Measurements from ENCODE around the gene ADRA2A.

Gene ADRA2A

DNA sequence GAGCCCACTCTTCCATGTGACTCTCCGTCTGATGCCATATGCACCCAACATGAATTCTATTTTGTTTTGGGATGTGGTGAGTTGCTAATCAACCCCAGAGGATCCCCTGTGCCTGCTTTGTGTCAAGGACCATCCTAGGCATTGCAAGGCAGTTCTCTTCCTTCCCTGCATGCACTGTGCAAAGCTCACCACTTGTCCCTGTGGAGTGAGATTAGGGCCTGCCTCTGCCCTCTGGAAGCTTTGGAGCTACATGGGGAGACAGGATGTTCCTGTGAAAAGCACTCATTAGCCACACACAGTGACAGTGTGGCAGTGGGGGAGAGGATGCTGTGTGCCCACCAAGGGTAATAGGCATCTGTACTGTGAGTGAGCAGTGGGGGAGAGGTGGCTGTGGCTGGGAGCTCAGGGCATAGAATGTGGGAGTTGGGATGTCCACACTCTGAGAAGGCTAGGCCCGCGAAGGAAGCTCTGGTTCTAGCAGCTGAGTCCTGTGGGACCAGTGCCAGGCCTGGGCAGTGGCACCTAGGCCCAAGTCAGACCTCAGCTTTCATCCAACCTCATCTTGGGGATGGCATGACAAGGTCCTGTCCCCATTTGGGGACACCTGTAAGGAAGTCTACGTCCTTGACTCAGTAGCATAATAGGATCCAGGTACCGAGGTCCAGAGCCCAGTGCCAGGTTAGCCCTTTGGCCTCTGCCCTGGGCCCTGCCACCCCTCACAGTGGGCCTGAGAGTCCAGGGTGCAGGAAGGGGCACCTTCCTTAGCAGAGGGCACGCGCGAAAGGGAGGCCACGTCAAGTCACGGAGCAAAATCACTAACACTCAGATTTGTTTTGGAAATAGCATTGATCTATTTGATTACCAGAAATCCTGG lies 6.6 kb downstream of the ADRA2A start:
- no peak for DNase-seq (ENCODE audit: low spot score)

DNA sequence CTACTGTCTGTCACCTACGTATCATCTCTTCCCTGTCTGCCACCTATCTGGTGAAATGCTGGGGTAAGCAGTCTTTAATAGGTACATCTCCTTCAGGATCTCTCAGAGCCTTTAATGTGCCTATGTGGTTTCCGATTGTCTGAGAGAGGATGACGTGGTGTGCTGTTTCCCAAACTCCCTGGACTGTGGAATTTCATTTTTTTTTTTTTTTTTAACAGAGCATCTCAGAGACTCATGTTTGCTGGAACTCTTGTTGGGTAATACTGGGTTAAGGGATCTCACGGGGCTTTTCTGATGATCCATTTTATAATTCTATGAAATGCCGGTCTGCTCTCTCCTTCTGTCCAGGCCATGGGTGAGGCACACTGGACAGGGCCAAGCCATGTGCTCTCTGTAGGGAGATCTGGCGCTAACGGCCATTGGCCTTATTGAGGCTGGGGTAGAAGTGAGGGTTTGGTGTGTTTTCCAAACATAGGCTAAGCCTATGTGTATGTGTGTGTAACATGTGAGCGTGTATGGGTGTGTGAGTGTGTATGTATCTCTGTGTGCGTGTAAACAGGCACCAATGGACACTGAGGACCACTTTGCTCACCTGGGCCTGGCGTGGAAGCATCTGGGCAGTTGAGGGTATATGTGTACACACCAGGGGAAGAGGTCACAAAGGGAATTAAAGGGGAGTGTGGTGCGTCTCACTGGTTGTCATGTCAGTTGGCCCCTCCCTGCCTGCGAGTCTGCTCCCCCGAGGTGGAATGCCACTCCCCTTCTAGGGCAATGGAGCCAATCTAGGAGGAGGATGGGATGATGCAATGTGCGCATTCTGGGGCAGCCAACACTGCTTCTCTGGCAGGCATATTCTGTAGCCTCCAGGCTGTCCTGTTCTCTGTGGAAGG lies 7.8 kb downstream of the ADRA2A start:
- no peak for DNase-seq (ENCODE audit: low spot score)

DNA sequence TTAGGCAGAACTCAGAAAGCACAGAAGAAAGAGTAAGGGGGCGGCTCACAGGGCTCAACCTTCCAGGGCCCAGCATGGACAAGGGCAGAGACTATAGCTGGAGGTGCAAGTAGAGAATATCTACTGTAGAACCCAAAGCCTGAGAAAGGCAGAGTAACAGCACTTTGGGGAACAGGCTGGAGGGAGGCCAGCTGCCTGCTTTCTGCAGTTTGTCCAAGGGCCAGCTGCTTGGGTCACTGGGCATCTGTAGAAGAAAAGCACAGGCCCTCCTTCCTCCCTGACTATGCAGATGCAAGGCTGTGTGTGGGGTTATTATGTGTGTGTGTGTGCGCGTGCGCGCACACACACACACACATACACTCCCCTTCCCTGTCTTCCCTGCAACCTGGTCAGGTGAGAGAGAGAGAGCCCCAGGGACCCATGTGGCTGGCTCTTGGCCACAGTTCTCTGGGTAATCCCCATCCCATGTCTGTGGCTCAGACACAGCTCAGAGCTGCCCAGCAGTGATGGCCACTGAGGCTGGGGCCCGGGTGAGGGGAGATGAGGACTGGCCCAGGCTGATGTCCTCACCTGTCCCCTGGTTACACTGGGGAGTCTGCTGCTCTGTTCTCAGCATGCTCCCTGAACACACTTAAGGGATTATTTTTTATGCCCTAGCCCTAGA lies 9.0 kb downstream of the ADRA2A start:
- no peak for DNase-seq (ENCODE audit: low spot score)

DNA sequence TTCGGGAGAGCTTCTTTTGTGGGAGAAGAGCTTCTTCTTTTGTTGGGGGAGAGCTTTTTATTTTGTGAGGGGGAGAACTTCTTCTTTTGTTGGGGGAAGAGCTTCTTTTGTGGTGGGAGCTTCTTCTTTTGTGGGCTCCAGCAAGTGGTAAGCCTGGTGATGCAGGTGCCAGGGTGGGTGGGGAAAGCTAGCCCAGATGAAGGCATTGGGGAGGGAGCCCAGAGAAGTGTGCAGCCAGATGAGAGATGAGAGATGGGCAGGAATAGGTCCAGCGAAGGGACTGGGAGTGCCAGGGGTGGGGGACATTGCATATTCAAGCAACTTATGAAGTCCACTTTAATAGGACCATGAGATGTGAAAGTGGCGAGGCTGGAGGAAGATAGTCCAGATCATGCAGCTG lies 9.7 kb downstream of the ADRA2A start:
- DNase-seq (ENCODE audit: low spot score) = no peak

DNA sequence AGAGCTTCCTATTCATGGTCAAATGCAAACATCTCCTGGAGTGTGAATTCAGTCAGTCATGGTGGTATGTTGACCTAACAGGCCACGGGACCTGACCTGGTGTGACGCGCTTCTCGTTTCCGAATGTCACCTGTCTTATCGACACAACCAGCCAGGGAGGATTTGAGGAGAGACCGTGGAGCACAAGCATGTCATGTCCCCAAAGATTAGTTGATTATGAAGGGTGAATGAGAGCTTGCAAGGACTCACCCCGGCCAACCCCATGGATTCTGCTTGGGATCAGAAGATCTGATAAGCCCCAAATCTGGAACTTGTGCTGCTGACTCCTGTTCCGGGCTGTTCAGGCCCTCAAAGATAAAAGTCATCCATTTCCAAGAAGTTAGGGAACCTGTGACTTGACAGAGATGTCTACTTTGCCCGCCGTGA lies 10.5 kb downstream of the ADRA2A start:
- DNase-seq (ENCODE audit: low spot score) = no peak

DNA sequence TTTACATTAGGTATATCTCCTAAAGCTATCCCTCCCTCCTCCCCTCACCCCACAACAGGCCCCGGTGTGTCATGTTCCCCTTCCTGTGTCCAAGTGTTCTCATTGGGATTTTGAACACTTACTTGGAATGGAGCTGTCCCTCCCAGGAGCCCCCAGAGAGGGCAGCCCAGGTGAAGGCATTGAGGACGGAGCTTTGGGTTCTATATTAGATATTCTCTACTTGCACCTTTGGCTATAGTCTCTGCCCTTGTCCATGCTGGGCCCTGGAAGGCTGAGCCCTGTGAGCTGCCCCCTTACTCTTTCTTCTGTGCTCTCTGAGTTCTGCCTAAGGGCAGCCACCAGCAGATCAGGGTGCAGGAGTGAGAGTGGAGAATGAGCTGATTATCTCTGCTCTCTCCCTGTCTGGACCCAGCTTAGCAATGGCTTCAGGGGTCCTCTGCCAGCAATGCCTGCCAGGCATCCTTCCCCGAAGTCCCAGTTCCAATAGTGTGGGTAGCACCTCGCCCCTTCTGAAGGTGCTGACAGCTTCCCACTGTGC lies 11.2 kb downstream of the ADRA2A start:
- DNase-seq (ENCODE audit: low spot score) = no peak

DNA sequence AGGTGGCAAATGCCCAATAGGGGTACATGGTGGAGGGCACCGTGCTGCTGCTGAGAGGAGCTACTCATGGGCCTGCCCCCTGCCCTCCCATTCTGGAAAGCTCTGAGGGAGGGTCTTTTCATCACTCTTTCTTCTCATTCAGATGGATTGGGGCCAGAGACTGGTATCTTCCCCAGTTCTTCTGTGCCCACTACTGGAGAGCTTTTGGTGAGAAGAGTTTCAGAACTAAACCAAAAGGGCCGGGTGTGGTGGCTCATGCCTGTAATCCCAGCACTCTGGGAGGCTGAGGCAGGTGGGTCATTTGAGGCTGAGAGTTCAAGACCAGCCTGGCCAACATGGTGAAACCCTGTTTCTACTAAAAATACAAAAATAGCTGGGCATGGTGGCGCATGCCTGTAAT lies 12.5 kb downstream of the ADRA2A start:
- no peak for DNase-seq (ENCODE audit: low spot score)

DNA sequence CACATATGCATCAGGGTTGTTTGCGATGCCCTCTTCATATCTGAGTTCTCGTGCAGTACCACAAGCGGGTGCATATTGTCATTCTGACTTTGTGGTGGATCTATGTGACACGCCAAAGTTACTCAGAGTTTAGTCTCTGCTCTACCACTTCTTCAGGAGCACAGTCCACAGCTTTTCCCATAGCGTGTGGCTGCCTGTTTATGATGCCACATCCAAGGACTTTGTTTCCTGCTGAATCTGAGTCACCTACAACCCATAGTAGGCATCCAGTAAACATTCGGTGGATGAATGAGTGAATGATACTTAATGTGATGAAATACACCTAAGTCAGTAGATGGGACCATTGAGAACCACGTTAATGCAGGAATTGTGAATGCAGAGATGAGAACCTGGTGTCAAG lies 15.0 kb downstream of the ADRA2A start:
- no peak for DNase-seq (ENCODE audit: low spot score)

DNA sequence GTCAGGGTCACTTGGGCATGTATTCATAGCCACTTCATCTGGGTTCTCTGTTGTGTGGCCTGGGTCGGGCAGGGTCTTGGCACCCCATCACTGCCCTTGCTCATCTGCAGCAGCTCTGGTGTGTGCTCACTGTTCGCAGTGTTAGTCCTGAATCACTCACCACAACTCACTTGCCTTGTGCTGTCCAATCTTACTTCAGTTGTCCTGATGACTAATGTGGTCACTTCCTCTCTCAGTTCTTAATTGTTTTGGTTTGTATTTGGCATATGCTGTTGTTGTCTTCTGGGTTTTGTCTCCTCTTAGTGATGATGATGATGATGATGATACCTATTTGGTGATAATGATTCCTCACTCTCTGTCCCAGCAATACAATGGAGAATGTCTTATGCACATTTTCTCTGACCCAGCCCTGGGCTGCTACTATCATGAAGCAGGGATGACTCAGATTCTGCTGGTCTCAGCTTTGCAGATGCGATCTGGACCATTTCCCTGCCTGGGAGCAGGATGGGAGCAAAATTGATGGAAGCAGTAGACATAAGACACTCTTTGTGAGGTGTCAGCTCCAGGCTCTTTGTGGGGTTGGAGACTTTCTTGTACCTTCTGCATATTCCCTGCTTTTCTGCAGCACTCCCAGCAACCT lies 17.0 kb downstream of the ADRA2A start:
- no peak for DNase-seq (ENCODE audit: low spot score)

DNA sequence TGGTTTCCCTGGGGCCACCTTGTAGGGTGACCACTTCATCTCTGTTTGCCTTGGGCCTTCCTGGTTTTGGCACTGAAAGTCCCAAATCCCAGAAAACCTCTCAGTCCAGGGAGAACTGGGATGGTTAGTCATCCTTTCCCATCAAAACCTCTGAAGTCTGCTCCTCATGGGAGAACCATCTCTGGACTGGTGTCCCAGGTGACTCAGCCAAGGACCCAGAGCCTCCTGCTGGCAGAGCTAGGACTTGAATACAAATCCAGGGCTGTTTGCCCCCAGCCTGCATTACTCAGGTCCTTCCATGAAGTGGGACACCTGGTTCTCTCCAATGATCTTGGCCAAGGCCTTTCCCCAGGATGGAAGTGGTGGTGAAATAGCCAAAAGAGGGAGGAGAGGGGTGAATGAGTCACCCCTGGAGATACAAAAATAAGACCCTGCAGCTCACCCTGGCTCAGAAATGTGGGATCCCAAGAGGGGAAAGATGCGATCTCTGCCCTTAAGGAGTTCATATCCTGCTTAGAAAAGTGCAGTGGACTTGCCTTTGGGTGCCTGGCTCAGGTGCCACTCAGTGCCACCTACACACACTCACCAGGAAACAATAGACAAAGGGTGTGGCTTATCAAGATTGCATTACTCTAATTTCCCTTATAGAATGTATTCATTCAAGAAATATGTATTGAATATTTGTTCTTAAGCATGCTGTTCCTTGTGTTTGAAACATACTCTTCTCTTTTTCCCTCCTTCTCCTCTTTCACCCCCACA lies 22.0 kb downstream of the ADRA2A start:
- no peak for DNase-seq (ENCODE audit: low spot score)

DNA sequence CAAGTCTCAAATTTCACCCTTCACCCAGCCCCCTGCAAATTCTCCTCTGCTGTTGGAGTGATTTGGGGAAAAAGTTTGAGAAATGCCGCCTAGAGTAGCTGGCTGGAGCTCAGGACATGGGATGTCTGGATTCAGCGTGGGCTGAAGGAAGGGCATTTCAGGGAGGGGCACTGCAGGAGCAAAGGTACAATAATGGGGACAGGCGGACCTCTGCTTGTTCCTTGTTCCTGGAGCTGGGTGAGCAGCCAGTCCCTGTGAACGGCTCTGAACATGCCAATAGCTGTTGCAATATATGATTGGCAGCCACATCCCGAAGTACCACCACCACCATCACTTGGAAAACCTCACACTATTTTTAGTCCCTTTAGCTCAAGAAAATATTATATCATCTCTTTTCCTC lies 23.4 kb downstream of the ADRA2A start:
- DNase-seq (ENCODE audit: low spot score) = no peak

DNA sequence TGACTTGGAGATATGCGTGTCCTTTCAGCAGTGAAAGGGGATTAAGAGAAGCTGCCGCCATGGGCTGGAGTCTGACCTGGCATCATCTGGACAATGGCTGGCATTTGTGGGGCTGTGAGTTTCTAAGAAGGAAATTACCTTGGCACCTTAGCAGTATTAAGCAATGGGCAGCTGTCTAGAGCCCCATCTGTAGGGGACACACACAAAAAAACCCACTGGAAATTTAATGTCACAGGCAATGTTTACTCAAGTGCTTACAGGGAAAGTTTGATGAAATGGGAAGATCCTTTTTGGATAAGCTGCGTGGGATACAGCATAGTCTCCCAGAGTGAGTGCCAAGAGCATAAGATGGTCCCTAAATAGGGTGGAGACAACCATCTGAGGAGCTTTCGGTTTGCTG lies 25.0 kb downstream of the ADRA2A start:
- DNase-seq (ENCODE audit: low spot score) = no peak

DNA sequence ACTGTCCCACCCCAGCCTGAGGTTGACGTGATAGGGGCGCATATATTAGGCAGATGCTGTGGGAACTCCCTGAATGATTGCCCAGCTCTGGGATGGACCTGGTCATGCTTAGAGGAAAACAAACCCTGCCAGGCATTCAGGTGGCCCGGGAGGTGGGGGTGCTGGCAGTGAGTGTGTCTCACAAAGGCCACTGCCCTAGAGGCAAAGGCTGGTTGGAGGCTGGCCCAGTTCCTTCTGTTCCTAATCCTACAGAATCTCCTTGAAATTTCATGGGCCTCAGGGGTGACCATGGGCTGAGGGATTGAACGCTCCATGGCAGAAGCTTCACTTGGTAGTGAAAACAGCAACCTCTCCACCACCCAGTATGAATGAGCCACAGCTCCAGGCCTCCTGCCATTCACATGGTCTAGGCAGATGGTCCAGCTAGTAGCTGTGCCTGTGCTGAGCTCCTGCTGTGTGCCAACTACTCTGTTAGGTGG lies 25.6 kb downstream of the ADRA2A start:
- no peak for DNase-seq (ENCODE audit: low spot score)

DNA sequence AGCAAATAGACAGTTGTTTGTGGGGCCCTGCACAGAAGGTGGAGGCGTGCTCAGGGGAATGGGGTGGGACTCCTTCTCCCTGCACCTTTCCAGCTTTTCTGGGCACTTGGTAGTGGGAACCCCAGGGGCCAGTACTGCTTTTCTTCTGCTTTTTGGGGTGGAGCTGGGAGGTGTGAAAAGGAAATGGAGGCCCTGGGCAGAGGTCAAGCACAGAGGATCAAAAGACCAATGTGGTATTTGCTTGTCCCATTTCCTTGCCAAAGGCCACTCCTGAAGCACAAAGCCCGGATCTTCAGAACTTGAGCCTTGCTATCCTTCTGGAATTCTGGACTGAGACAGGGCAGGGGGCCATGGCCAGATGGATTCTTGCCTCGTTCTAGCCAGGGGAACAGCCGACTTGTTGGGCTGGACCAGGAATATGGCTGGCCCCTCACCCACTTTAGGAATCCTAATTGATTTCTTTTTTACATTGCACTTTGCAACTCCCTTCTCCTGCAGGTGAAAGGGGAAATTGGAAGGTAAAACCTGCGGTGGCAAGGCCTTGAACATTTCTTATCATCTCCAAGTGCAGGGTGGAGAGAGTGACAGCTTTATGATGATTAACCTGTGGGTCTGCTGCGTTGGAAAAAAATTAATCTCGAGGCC lies 26.5 kb downstream of the ADRA2A start:
- no peak for DNase-seq (ENCODE audit: low spot score)

DNA sequence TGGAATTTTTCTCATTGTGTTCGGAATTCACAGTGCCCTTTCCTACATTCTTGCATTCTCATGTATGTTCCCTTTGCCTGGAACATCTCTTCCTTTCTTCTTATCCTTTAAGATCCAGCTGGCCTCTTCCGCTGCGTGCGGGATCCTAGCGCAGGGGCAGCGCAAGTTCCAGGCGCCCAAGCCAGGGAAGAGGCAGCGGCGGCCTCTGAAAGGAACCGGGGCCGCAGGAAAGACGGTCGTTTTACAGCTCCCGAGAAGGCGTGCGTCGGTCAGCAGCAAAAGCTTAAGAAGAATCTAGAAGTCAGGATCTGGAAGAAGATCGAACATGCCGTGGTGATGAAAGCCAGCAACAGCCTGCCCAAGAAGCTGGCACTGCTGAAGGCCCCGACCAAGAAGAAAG lies 28.0 kb downstream of the ADRA2A start:
- no peak for DNase-seq (ENCODE audit: low spot score)

DNA sequence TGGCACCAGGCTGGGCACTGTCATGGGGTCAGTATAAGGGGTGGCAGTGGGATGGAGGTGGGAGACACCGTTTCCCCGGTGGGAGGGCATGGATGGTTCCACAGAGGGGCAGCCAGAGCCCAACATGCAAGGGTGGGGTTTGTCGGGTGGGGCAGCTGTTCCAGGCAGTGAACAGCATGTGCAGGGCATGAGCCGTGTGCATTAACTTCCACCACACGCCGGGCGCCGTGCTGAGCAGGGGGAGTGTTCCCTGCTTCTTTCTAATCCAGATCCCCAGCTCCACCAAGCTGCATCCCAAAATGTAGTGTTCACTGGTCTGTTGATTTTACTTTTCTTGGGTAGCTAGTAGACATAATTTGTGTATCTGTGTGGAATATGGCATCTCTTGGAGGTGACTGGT lies 29.3 kb downstream of the ADRA2A start:
- no peak for DNase-seq (ENCODE audit: low spot score)

DNA sequence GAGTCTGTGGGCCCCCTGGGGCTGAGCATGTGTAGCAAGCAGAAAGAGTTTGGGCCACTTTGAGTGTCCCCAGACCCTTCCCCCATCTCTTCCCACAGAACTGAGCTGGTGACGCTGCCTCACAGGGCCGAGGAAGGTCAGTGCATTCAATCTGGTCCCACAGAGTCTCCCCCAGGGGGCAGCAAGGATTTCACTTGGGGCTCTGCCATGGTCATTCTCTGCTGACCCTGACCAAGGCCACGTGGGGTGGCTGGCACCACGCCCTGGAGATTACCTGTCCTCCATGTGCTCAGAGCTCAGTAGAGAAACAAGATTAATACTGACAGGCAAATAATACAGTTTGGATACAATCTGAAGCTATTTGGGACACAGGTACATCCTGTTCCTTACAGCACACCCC lies 30.2 kb downstream of the ADRA2A start:
- DNase-seq (ENCODE audit: low spot score) = no peak

DNA sequence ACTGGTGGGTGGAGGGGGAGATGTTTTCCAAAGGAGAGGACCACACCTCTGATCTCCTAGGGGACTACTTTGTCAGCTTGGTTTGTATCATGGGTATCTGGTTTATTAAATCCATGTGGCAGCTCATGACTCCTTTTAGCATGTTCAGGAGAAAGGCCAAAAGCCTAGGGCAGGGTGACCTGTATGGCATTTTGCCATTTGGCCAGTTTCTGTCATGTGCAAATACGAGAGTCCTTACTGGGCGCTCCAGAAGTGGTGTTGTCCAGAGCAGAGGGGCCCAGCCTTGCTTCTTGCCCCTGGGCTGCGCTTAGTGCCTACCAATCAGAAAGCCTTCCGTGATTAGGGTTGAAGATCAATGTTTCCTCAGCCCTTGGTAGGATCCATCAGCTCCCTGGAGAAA lies 31.0 kb downstream of the ADRA2A start:
- no peak for DNase-seq (ENCODE audit: low spot score)

DNA sequence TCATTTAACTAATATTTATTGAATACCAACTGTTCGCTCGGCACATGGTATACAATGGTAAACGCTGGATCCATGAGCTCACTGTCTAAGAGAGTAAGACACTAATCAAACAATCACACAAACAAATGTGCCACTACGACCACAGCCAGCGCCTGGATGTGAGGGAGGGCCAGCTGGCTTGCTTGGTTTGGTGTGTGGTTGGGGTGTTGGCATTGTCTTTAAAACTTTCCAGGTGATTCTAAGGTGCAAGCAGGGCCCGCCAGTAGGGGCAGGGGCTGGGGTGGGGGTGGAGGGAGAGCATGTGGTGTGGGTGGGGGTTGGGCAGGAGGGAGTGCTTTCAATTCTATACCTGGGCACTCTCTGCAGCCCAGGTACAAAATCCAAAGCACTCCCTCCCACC lies 31.6 kb downstream of the ADRA2A start:
- no peak for DNase-seq (ENCODE audit: low spot score)

DNA sequence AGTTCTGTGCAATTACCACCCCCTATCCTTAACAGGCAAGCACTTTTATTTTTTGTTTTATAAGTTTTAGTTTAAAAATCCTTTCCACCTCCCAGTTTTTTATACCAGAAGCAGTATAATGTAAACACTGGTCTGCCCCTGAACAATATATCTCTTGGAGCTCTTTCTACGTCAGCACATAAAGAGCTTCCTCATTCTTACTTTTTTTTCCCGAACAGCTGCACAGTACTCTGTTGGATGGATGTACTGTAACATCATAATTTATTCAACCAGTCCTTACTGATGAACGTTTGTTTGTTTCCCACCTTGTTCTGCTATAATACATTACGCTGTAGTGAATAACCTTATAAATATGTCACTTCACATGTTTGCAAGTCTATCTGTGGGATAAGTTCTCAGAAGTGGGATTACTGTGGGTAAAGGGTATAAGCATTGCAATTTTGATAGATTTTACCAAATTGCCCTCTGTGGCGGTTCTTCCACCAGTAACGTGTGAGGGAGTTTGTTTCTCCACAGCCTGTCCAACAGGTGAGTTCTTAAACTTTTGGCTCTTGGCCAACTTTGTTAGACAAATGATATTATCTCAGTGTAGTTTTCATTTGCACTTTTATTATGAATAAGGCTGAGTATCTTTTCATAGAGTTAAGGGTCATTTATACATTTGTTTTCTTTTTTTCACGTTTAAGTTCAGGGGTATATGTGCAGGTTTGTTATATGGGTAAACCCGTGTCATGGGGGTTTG lies 32.8 kb downstream of the ADRA2A start:
- no peak for DNase-seq (ENCODE audit: low spot score)
